SHP77 (cell line): ENCODE data around the gene PPM1M.
A peak's percentile ranks its signal among the peaks of the same experiment; 100 is the strongest.

Experiments used
- DNase-seq, 2 experiments: peaks; one replicate each; lab custom pipeline; 2025; lab: John Stamatoyannopoulos, UW

Gene PPM1M

GRCh38 chr3:52245322-52246263 lies at the start of gene PPM1M:
TSS of gene PPM1M (plus strand) at chr3:52245759. CDS start at chr3:52245825, 66 bp downstream.
- no peak for DNase-seq

GRCh38 chr3:52195823-52196331 lies 49.7 kb upstream of the PPM1M start:
- no peak for DNase-seq

GRCh38 chr3:52196977-52197376 lies 48.6 kb upstream of the PPM1M start:
- no peak for DNase-seq

- no peak for DNase-seq
Observed at GRCh38 chr3:52197499-52197841, 48.1 kb upstream of the PPM1M start.

- peak; percentile 83 to 89 for DNase-seq
Observed at GRCh38 chr3:52197842-52198625, 47.5 kb upstream of the PPM1M start, which contains the start of gene ALAS1. TSS of gene ALAS1 (plus strand) at chr3:52198160. CDS start at chr3:52199242, 1,082 bp downstream.

GRCh38 chr3:52198643-52199608 lies 46.6 kb upstream of the PPM1M start:
- DNase-seq: no peak

GRCh38 chr3:52200981-52201679 lies 44.4 kb upstream of the PPM1M start:
- DNase-seq: no peak

- DNase-seq: no peak
Observed at GRCh38 chr3:52202384-52203077, 43.0 kb upstream of the PPM1M start.

GRCh38 chr3:52203701-52204100 lies 41.9 kb upstream of the PPM1M start:
- DNase-seq: no peak

- peak; percentile 93 to 95 for DNase-seq
Observed at GRCh38 chr3:52204337-52205073, 41.1 kb upstream of the PPM1M start.

GRCh38 chr3:52205727-52206372 lies 39.7 kb upstream of the PPM1M start:
- no peak for DNase-seq

GRCh38 chr3:52208556-52208955 lies 37.0 kb upstream of the PPM1M start:
- DNase-seq: no peak

GRCh38 chr3:52210037-52210436 lies 35.5 kb upstream of the PPM1M start:
- no peak for DNase-seq

- peak; percentile 14 to 22 for DNase-seq
Observed at GRCh38 chr3:52210550-52211046, 35.0 kb upstream of the PPM1M start.

GRCh38 chr3:52211268-52211891 lies 34.2 kb upstream of the PPM1M start:
- no peak for DNase-seq

GRCh38 chr3:52213005-52213404 lies 32.6 kb upstream of the PPM1M start:
- no peak for DNase-seq

GRCh38 chr3:52213901-52214300 lies 31.7 kb upstream of the PPM1M start:
- DNase-seq: no peak

- no peak for DNase-seq
Observed at GRCh38 chr3:52215351-52215750, 30.2 kb upstream of the PPM1M start.
